Measurements from ENCODE around the gene GMPR2. TPM values are rescaled to one million over a fixed set of nuclear protein-coding genes. Genes with fewer than 3 reads are reported as not detected.
"Not testable (repeated sequence)": the region's sequence is repeated elsewhere in the genome, so short reads cannot be mapped to it uniquely, and the experiment has no call there.

GMPR2 gene
- total RNA-seq, 1 donor from 2014 or later = 55.8 TPM

GRCh38 chr14:24195186-24196070, 37.3 kb upstream of the GMPR2 start, which contains the start of gene TM9SF1:
TM9SF1 (minus strand) TSS chr14:24195441; CDS start chr14:24195019, 422 bp downstream.
- peaks cover 11% of the 10 kb centered on the region for H3K27me3 Mint-ChIP-seq (ENCODE audit: unreplicated experiment)
- H3K27ac Mint-ChIP-seq (ENCODE audit: unreplicated experiment) = peak within 1 kb of the TSS; percentile 96
- DNase-seq = peak; percentile 91
- H3K4me3 Mint-ChIP-seq (ENCODE audit: unreplicated experiment) = peak within 1 kb of the TSS; percentile 96
- H3K4me1 Mint-ChIP-seq (ENCODE audit: low read depth, unreplicated experiment) = peaks cover 6% of the 10 kb centered on the region
- no peaks in the 10 kb centered on the region for H3K36me3 Mint-ChIP-seq (ENCODE audit: unreplicated experiment)
- no peak for TF ChIP-seq CTCF (IDR thresholded peaks at IDR 0.05; ENCODE audit: partially characterized antibody, unreplicated experiment)
- peaks cover 6% of the 10 kb centered on the region for H3K9me3 Mint-ChIP-seq (ENCODE audit: unreplicated experiment)

GRCh38 chr14:24196071-24197055, 36.4 kb upstream of the GMPR2 start:
- Mint-ChIP-seq H3K4me3 (ENCODE audit: unreplicated experiment) (peak overlapping the region; percentile 96), H3K36me3 (ENCODE audit: unreplicated experiment) (no peaks in the 10 kb centered on the region), H3K4me1 (ENCODE audit: low read depth, unreplicated experiment) (peaks cover 6% of the 10 kb centered on the region), H3K27ac (ENCODE audit: unreplicated experiment) (peak overlapping the region; percentile 96), H3K27me3 (ENCODE audit: unreplicated experiment) (peaks cover 11% of the 10 kb centered on the region), H3K9me3 (ENCODE audit: unreplicated experiment) (peaks cover 6% of the 10 kb centered on the region)
- DNase-seq = no peak
- no peak for TF ChIP-seq CTCF (IDR thresholded peaks at IDR 0.05; ENCODE audit: partially characterized antibody, unreplicated experiment)

GRCh38 chr14:24197056-24197450, 35.7 kb upstream of the GMPR2 start:
- Mint-ChIP-seq H3K36me3 (ENCODE audit: unreplicated experiment) (no peaks in the 10 kb centered on the region), H3K9me3 (ENCODE audit: unreplicated experiment) (peaks cover 6% of the 10 kb centered on the region), H3K27me3 (ENCODE audit: unreplicated experiment) (peaks cover 11% of the 10 kb centered on the region), H3K4me1 (ENCODE audit: low read depth, unreplicated experiment) (peaks cover 6% of the 10 kb centered on the region), H3K27ac (ENCODE audit: unreplicated experiment) (no peak overlapping the region), H3K4me3 (ENCODE audit: unreplicated experiment) (peak overlapping the region; percentile 96)
- no peak for TF ChIP-seq CTCF (IDR thresholded peaks at IDR 0.05; ENCODE audit: partially characterized antibody, unreplicated experiment)
- DNase-seq = no peak

- Mint-ChIP-seq H3K27ac (ENCODE audit: unreplicated experiment) (no peak overlapping the region), H3K4me3 (ENCODE audit: unreplicated experiment) (no peak overlapping the region), H3K36me3 (ENCODE audit: unreplicated experiment) (peaks cover 5% of the 10 kb centered on the region)
Observed at GRCh38 chr14:24198814-24199524, 33.8 kb upstream of the GMPR2 start.

GRCh38 chr14:24202538-24202937, 30.2 kb upstream of the GMPR2 start:
- DNase-seq; H3K9me3 Mint-ChIP-seq (ENCODE audit: unreplicated experiment); H3K27me3 Mint-ChIP-seq (ENCODE audit: unreplicated experiment); H3K4me1 Mint-ChIP-seq (ENCODE audit: low read depth, unreplicated experiment); H3K4me3 Mint-ChIP-seq (ENCODE audit: unreplicated experiment): not testable (repeated sequence)
- peaks cover 15% of the 10 kb centered on the region for H3K36me3 Mint-ChIP-seq (ENCODE audit: unreplicated experiment)
- H3K27ac Mint-ChIP-seq (ENCODE audit: unreplicated experiment) = peak overlapping the region; percentile 4

More at GRCh38 chr14:24198814-24199524, 33.8 kb upstream of the GMPR2 start:
- peaks cover 4% of the 10 kb centered on the region for H3K9me3 Mint-ChIP-seq (ENCODE audit: unreplicated experiment)
- H3K27me3 Mint-ChIP-seq (ENCODE audit: unreplicated experiment) = peaks cover 9% of the 10 kb centered on the region
- H3K4me1 Mint-ChIP-seq (ENCODE audit: low read depth, unreplicated experiment) = peaks cover 7% of the 10 kb centered on the region
- TF ChIP-seq CTCF (IDR thresholded peaks at IDR 0.05; ENCODE audit: partially characterized antibody, unreplicated experiment) = no peak
- no peak for DNase-seq

GRCh38 chr14:24203249-24203886, 29.4 kb upstream of the GMPR2 start:
- not testable (repeated sequence) for DNase-seq; H3K4me1 Mint-ChIP-seq (ENCODE audit: low read depth, unreplicated experiment); H3K9me3 Mint-ChIP-seq (ENCODE audit: unreplicated experiment); H3K27ac Mint-ChIP-seq (ENCODE audit: unreplicated experiment); H3K27me3 Mint-ChIP-seq (ENCODE audit: unreplicated experiment); H3K4me3 Mint-ChIP-seq (ENCODE audit: unreplicated experiment)
- H3K36me3 Mint-ChIP-seq (ENCODE audit: unreplicated experiment) = peaks cover 15% of the 10 kb centered on the region
